Muscle of arm (tissue), 12 donors: ENCODE measurements around the gene CNIH2. TPM values are rescaled to one million over a fixed set of nuclear protein-coding genes. Genes with fewer than 3 reads are reported as not detected.

Source experiments
- DNase-seq: peaks from one replicate; pipeline ENCODE4 v3.0.0-alpha.2; 2013
- polyA plus RNA-seq, 12 donors: library from polyadenylated mRNA; unstranded; fragments of 120-200 nt; gene quantifications; one replicate each; pipeline ENCODE4 v1.2.1, GENCODE V29; 2013; ENCODE audit not compliant: insufficient read length in 12 of 12

The CNIH2 gene
- polyA plus RNA-seq, 12 donors: 1.6 to 9.4 (median 4.7) TPM; not detected in 1

- DNase-seq: no peak
These were observed 19.5 kb upstream of the CNIH2 start for GRCh38 chr11:66258473-66258893.

GRCh38 chr11:66259225-66259624 lies 18.8 kb upstream of the CNIH2 start:
- DNase-seq: no peak

GRCh38 chr11:66259956-66260355 lies 18.0 kb upstream of the CNIH2 start:
- no peak for DNase-seq

GRCh38 chr11:66261578-66261977 lies 16.4 kb upstream of the CNIH2 start:
- no peak for DNase-seq

GRCh38 chr11:66262191-66262590 lies 15.8 kb upstream of the CNIH2 start:
- no peak for DNase-seq

- no peak for DNase-seq
These were observed 15.3 kb upstream of the CNIH2 start for GRCh38 chr11:66262696-66263095.

- no peak for DNase-seq
These were observed 14.7 kb upstream of the CNIH2 start for GRCh38 chr11:66263231-66263630.

- no peak for DNase-seq
These were observed 14.2 kb upstream of the CNIH2 start for GRCh38 chr11:66263785-66264184.

- DNase-seq: no peak
These were observed 13.6 kb upstream of the CNIH2 start for GRCh38 chr11:66264383-66264782.

GRCh38 chr11:66264914-66265313 lies 13.1 kb upstream of the CNIH2 start:
- DNase-seq: no peak

- DNase-seq: no peak
These were observed 12.2 kb upstream of the CNIH2 start for GRCh38 chr11:66265531-66266377.

GRCh38 chr11:66266378-66267038 lies 11.5 kb upstream of the CNIH2 start:
- DNase-seq: no peak

- DNase-seq: no peak
These were observed 11.0 kb upstream of the CNIH2 start for GRCh38 chr11:66267039-66267378.

GRCh38 chr11:66267379-66268243 lies 10.4 kb upstream of the CNIH2 start:
- peak; percentile 91 for DNase-seq

- peak; percentile 100 for DNase-seq
These were observed 9.6 kb upstream of the CNIH2 start, which contains the start of gene RAB1B for GRCh38 chr11:66268244-66268951. RAB1B (plus strand) TSS chr11:66268639; CDS start chr11:66268680, 41 bp downstream.

- no peak for DNase-seq
These were observed 8.7 kb upstream of the CNIH2 start for GRCh38 chr11:66268952-66269905.

GRCh38 chr11:66271816-66272215 lies 6.2 kb upstream of the CNIH2 start:
- DNase-seq: no peak

- DNase-seq: no peak
These were observed 5.4 kb upstream of the CNIH2 start for GRCh38 chr11:66272596-66272995.

GRCh38 chr11:66274219-66274618 lies 3.8 kb upstream of the CNIH2 start:
- no peak for DNase-seq

- DNase-seq: no peak
These were observed 2.6 kb upstream of the CNIH2 start for GRCh38 chr11:66275396-66275795.
